SK-N-SH (cell line): ENCODE results near the gene OR4D1.

Experiments
- CHD2 ChIP-seq: fragments of 150-350 bp; IDR thresholded peaks from 2 replicates; pipeline ENCODE4 v1.6.1; 2018; ENCODE audit warnings: low read length; ENCODE audit not compliant: partially characterized antibody
- CTCF ChIP-seq: fragments of 200-600 bp; sonication (generic); IDR thresholded peaks from 2 replicates; pipeline ENCODE4 v1.6.1; 2017; ENCODE audit warnings: antibody characterized with exemption, mild to moderate bottlenecking, moderate library complexity
- EZH2phosphoT487 ChIP-seq: fragments of 200-600 bp; sonication (generic); IDR thresholded peaks from 2 replicates; pipeline ENCODE4 v1.6.1; 2017; ENCODE audit warnings: low read depth, mixed run types, mild to moderate bottlenecking, antibody characterized with exemption, moderate library complexity, borderline replicate concordance
- IRF3 ChIP-seq: fragments of 150-350 bp; IDR thresholded peaks from 2 replicates; pipeline ENCODE4 v1.6.1; 2016; ENCODE audit warnings: mild to moderate bottlenecking, low read depth, low read length
- MAX ChIP-seq: IDR thresholded peaks from 2 replicates; pipeline ENCODE4 v1.4.0; 2012; ENCODE audit warnings: low read depth
- MXI1 ChIP-seq: IDR thresholded peaks from 2 replicates; pipeline ENCODE4 v1.6.1; 2012; ENCODE audit warnings: mild to moderate bottlenecking, low read depth, low read length, improper control_type of control experiment
- NFIC ChIP-seq: IDR thresholded peaks from 2 replicates; pipeline ENCODE4 v1.4.0; 2012; ENCODE audit warnings: borderline replicate concordance
- RAD21 ChIP-seq: IDR thresholded peaks from 2 replicates; pipeline ENCODE4 v1.6.1; 2012; ENCODE audit warnings: mild to moderate bottlenecking, low read length
- REST ChIP-seq: IDR thresholded peaks from 2 replicates; pipeline ENCODE4 v1.6.1; 2012; ENCODE audit warnings: mild to moderate bottlenecking, low read depth, low read length, moderate library complexity
- RXRA ChIP-seq: IDR thresholded peaks from 2 replicates; pipeline ENCODE4 v1.4.0; 2012; ENCODE audit warnings: low read depth, mild to moderate bottlenecking, borderline replicate concordance

GRCh38 chr17:58181796-58182195 lies 33.6 kb downstream of the OR4D1 start:
- no peak for TF ChIP-seq EZH2phosphoT487
- no peak for TF ChIP-seq RXRA
- TF ChIP-seq MAX: no peak
- no peak for TF ChIP-seq NFIC
- no peak for TF ChIP-seq RAD21
- no peak for TF ChIP-seq REST
- TF ChIP-seq IRF3: no peak
- no peak for TF ChIP-seq MXI1
- TF ChIP-seq CTCF: no peak
- TF ChIP-seq CHD2: no peak
